Measurements from ENCODE around the gene SMAD6.

DNA sequence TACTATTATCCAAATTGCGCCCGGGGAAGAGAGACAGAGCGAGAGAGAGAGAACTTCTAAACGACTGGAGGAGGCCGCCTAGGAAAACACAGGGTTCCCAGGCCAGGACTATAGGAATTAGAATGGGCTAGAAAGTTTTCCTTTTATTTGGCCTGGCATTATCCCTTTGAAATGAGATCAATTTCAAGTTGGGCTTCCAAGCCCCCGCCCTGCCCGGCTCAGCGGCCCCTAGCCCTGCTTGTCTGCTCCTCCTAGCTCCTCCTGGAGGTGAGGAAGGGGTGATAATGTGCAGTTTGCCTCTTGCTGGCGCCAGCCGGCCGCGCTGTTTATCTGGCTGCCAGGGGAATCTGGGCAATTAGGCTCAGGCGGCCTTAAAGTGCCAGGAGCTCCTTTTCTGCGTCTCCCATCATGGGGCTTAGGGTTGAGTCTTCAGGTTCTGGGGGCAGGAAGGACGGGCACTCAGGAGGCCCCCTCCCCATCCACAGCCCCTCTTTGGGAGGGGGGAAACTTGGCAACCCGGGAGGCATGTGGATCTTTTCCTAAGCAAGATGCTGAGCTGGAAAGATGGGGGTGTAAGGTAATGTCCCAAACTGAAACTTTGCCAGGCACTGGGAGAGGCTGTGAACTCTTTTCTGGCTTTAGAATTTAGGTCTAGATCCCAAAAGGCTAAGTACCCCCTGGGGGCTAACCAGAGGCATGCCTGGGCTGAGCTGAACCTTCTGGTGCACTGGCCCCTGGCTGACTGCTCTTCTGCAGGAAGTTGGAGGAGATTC lies 5.5 kb downstream of the SMAD6 start:
- TF ChIP-seq RAD21 (IDR thresholded peaks at IDR 0.05; ENCODE audit: low read length) (peak; percentile 15; the same call in 1 of the 2 replicates), MAFK (IDR thresholded peaks at IDR 0.05; ENCODE audit: low read depth, low read length) (no peak), SMC3 (IDR thresholded peaks at IDR 0.05; ENCODE audit: low read depth, low read length) (peak; percentile 4; the same call in 1 of the 2 replicates), USF2 (IDR thresholded peaks at IDR 0.05; ENCODE audit: low read depth, low read length) (no peak)
- TF ChIP-seq, protein P1, sequence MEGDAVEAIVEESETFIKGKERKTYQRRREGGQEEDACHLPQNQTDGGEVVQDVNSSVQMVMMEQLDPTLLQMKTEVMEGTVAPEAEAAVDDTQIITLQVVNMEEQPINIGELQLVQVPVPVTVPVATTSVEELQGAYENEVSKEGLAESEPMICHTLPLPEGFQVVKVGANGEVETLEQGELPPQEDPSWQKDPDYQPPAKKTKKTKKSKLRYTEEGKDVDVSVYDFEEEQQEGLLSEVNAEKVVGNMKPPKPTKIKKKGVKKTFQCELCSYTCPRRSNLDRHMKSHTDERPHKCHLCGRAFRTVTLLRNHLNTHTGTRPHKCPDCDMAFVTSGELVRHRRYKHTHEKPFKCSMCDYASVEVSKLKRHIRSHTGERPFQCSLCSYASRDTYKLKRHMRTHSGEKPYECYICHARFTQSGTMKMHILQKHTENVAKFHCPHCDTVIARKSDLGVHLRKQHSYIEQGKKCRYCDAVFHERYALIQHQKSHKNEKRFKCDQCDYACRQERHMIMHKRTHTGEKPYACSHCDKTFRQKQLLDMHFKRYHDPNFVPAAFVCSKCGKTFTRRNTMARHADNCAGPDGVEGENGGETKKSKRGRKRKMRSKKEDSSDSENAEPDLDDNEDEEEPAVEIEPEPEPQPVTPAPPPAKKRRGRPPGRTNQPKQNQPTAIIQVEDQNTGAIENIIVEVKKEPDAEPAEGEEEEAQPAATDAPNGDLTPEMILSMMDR (conservative IDR thresholded peaks at IDR 0.05; ENCODE audit: low read depth, low read length): peak; percentile 34

Measured in IMR-90 (cell line).